IMR-90 (cell line): ENCODE results near the gene KDM1A.

Experiments
- CEBPB ChIP-seq: IDR thresholded peaks from 2 replicates; pipeline ENCODE4 v1.6.1; 2012; ENCODE audit warnings: low read depth, low read length, improper control_type of control experiment
- CTCF ChIP-seq: conservative IDR thresholded peaks from 2 replicates; pipeline ENCODE4 v1.5.1; 2012; ENCODE audit warnings: mild to moderate bottlenecking, low read depth, low read length, improper control_type of control experiment
- MAZ ChIP-seq: IDR thresholded peaks from 2 replicates; pipeline ENCODE4 v1.6.1; 2012; ENCODE audit warnings: low read depth, mild to moderate bottlenecking, low read length, improper control_type of control experiment, moderate library complexity, borderline replicate concordance
- RAD21 ChIP-seq: IDR thresholded peaks from 2 replicates; pipeline ENCODE4 v1.6.1; 2012; ENCODE audit warnings: low read length, improper control_type of control experiment
- SMC3 ChIP-seq: fragments of 150-350 bp; IDR thresholded peaks from 2 replicates; pipeline ENCODE4 v1.6.1; 2016; ENCODE audit warnings: low read depth, mild to moderate bottlenecking, antibody characterized with exemption, low read length, moderate library complexity

GRCh38 chr1:23084880-23085279 lies 65.6 kb downstream of the KDM1A start:
- no peak for TF ChIP-seq MAZ
- no peak for TF ChIP-seq CTCF
- TF ChIP-seq RAD21, result no peak
- no peak for TF ChIP-seq SMC3
- TF ChIP-seq CEBPB, result no peak
